NCI-H1092 (cell line): ENCODE results near the gene PRKCQ.

Experiments used
- DNase-seq: peaks from one replicate; lab custom pipeline; 2025; lab: John Stamatoyannopoulos, UW

PRKCQ gene

DNA sequence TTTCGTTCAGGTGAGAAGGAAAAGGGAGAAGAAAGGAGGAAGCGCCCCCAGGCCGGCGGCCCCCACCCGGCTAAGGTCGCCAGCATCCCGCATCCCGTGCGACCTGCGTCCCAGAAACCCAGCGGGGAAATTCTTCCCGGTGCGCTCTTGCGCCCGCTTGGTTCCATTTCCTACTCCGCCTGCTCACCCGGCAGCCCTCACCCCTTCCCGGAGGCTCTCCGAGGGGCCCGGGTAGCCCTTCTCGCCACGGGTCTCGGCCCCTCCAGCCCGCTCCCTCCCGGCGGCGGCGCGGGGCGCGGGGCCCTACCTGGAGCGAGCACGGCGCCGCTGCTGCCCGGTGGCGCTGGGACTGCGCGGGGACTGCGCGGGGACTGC is at the start of gene PRKCQ:
TSS of gene PRKCQ (minus strand) at position 373 of the 375 bp plus-strand sequence. CDS start 65,141 bp downstream, outside the sequence.
- no peak for DNase-seq

GRCh38 chr10:6625428-6625827 is 45.4 kb upstream of the PRKCQ start:
- no peak for DNase-seq

GRCh38 chr10:6624392-6624791 is 44.3 kb upstream of the PRKCQ start:
- DNase-seq = no peak

GRCh38 chr10:6622921-6623320 is 42.8 kb upstream of the PRKCQ start:
- DNase-seq = no peak

DNA sequence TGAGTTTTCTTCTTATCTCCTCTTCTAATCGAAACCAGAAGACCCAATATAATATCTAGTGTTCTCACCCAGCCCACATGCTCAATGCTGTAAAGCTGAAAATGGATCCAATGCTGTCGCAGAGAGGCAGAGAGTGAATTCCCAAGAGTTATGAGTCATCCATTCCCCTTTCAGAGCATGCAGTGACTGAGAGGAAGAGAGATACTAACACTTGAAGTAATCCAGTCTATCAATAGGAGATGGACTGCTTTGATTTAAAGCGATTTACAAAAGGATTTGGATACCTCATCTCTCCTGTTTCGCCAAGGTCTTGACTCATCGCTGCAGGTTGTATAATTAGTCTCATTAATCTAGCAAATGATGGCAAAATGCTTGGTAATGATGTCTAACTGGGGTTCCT is 41.5 kb upstream of the PRKCQ start:
- no peak for DNase-seq

- DNase-seq = no peak
Observed at GRCh38 chr10:6619660-6620059, 39.6 kb upstream of the PRKCQ start.

DNA sequence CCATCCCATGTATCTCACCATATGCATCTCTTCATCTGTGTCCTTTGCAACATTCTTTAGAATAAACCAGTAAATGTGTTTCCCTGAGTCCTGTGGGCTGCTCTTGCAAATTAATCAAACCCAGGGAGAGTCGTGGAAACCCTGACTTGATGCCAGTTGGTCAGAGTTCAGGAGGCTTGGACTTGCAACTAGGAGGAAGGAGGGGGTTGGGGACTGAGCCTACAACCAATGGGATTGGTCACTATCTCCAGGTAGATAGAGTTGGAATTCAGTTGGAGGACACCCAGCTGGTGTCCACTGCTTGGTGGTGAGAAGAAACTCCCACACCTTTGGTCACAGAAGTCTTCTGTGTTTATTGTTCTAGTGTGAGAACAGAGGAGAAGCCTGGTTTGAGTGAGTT is 38.3 kb upstream of the PRKCQ start:
- DNase-seq = no peak

DNA sequence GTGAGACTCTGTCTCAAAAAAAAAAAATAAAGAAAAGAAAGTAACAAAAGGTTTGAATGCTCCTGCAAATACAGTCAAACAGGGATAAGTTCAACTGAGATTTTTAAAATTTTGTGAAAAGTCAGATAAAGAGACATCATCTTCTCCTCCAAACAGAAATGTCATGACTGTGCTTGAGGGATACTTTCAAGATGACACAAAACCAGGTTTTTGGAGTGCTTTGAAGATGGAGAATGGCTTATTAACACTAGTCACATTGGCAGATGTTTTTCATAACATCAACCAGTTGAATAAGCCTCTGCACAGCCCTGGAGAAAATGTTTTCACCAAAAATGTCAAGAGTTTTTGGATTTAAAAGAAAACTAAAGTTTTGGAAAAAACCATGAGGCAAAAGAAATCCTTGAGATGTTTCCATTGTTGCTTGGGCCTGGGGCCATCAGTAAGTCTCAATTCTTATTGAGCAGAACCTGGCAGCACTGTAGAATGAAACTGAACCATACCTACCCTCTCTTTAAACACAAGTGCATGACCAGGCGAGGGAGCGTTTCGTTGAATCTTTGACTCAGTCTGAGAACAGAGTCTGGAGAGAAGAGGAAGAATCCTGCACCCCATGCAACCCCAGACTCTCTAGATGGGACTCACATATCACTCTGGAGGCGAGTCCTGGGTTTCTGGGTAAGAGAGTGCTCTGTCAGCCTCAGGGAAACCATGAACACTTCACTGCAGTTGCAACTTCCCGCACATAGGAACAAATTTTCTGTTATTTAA is 37.4 kb upstream of the PRKCQ start:
- no peak for DNase-seq

DNA sequence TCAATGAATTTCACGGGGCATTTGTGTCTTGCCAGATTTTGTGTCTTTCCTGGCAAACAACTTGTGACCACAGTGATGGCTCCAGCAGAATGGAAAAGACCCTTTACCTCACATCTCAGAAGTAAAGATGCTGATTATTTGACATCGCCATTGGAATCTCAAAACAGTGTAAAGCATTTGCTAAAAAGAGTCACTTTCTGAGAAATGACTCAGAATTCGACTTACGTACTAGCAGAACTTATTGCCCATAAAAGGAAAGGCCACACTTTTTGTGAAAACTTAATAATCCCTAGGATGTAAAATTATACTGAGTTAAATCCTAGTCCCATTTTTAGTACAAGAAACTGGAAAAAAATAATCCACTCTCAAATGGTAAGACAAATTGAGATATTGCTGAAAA is 35.9 kb upstream of the PRKCQ start:
- DNase-seq = no peak

GRCh38 chr10:6612371-6612770 is 32.3 kb upstream of the PRKCQ start:
- DNase-seq = no peak

- DNase-seq = no peak
Observed at GRCh38 chr10:6610647-6611046, 30.6 kb upstream of the PRKCQ start.

DNA sequence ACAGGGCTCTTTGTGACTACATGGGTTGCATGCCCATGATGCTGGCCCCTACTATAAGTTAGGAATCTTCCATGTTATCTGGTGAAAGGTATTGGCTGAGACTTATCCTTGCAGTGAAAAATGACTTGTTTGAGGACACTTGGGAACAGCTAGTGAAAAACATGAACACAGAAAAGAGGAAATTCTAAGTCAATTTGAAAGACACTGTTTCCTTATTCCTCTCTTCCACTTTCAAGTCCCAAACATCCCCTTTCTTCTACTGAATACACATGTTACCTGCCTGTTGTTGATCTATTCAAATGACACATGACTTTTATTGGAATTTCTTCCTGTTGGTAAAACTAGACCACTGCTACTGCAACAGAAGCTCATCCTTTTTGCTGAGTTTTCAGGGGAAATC is 29.5 kb upstream of the PRKCQ start:
- no peak for DNase-seq

- no peak for DNase-seq
Observed at GRCh38 chr10:6607778-6608177, 27.7 kb upstream of the PRKCQ start.

- DNase-seq = no peak
Observed at GRCh38 chr10:6607182-6607581, 27.1 kb upstream of the PRKCQ start.

DNA sequence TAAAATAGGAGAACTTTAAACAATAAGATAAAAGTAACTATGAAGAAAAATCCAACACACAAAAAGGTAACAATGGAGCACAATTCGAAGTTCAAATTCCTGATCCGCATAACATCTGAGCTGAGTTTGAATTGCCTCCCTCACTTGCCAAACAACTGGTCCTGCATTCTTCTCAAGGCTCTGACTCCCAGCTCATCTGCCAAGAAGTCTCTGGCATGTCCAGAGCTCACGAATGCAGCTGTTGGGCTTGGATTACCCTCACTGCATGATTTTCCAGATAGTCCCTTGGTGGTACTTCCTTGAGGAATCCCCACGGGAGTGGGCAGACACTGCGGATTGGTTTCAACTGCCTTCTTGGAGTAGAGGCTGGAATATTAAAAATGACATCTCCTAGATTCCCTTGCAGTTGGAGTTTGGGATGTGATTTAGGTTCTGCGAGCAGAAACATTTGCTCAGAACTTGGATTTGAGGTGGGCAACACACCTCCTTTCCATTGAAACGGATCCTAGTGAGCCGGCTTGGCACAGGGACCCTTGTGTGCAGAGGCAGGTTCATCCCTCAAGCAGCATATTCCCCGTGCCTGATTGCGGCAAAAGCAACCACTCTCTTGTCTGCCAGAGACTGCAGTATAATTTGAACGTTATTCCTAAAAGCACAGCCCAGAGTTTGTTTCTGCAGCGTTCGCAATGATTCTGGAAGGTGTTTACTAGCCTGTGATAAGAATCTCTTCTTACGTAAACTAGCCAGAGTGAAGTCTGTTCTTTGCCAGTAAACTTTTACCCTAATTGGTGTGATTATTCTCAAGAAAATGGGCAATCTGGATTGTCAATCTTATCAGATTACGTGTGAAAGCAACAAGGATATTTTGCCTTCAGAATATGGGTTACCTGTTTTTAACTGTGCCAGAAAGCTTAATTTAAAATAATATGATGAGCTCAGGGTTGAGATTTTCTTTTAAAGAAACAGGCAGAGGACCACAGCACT is 23.4 kb upstream of the PRKCQ start:
- DNase-seq = no peak

- no peak for DNase-seq
Observed at GRCh38 chr10:6602700-6603084, 22.6 kb upstream of the PRKCQ start.

GRCh38 chr10:6602026-6602699 is 22.1 kb upstream of the PRKCQ start:
- DNase-seq = no peak

GRCh38 chr10:6601246-6601805 is 21.2 kb upstream of the PRKCQ start:
- no peak for DNase-seq

- no peak for DNase-seq
Observed at GRCh38 chr10:6600224-6600987, 20.3 kb upstream of the PRKCQ start.

- no peak for DNase-seq
Observed at GRCh38 chr10:6598679-6599078, 18.6 kb upstream of the PRKCQ start.

GRCh38 chr10:6597478-6597877 is 17.4 kb upstream of the PRKCQ start:
- DNase-seq = no peak
